Neural cell (in vitro differentiated cells): ENCODE results near the gene REXO1.

Experiments
- CTCF ChIP-seq: fragments of 450-650 bp; IDR thresholded peaks from 2 replicates; pipeline ENCODE4 v1.5.1; 2014; ENCODE audit warnings: antibody characterized with exemption, mild to moderate bottlenecking, moderate library complexity; ENCODE audit not compliant: poor library complexity, severe bottlenecking
- EZH2 ChIP-seq: fragments of 200-600, 300-800 bp; shearing (Covaris generic), sonication (generic); IDR thresholded peaks from 2 replicates; pipeline ENCODE4 v1.6.1; 2014; ENCODE audit warnings: antibody characterized with exemption, low read length, borderline replicate concordance, mild to moderate bottlenecking; ENCODE audit not compliant: insufficient read depth, poor library complexity, severe bottlenecking
- POLR2AphosphoS5 ChIP-seq: IDR thresholded peaks from 2 replicates; pipeline ENCODE4 v1.6.1; 2012
- REST ChIP-seq: IDR thresholded peaks from 2 replicates; pipeline ENCODE4 v1.6.1; 2012; ENCODE audit warnings: borderline replicate concordance
- TAF1 ChIP-seq: IDR thresholded peaks from 2 replicates; pipeline ENCODE4 v1.6.1; 2012; ENCODE audit warnings: low read depth

- no peak for TF ChIP-seq CTCF
- no peak for TF ChIP-seq EZH2
- no peak for TF ChIP-seq REST
- TF ChIP-seq POLR2AphosphoS5 = no peak
- TF ChIP-seq TAF1 = no peak
Observed at GRCh38 chr19:1844513-1845124, 3.7 kb downstream of the REXO1 start.
